Measurements from ENCODE around the gene YAF2. TPM values are rescaled to one million over a fixed set of nuclear protein-coding genes. Genes with fewer than 3 reads are reported as not detected.

YAF2 gene
- total RNA-seq, 1 donor from 2014 or later: 40.6 TPM

GRCh38 chr12:42145552-42146215, 92.4 kb downstream of the YAF2 start:
- peaks cover 28% of the 10 kb centered on the region for H3K4me1 Mint-ChIP-seq (ENCODE audit: low read depth)
- H3K36me3 Mint-ChIP-seq (ENCODE audit: low read depth): peaks cover 3% of the 10 kb centered on the region
- H3K27me3 Mint-ChIP-seq (ENCODE audit: low read depth): peaks cover 7% of the 10 kb centered on the region
- intact Hi-C loops (cut with micrococcal nuclease): no loop called here
- peak overlapping the region; percentile 79 for H3K27ac Mint-ChIP-seq
- H3K4me3 Mint-ChIP-seq (ENCODE audit: low read depth): peak overlapping the region; percentile 80
- no peaks in the 10 kb centered on the region for H3K9me3 Mint-ChIP-seq
- no peak for DNase-seq (ENCODE audit: low spot score)

- peak overlapping the region; percentile 79 for H3K27ac Mint-ChIP-seq
- H3K4me1 Mint-ChIP-seq (ENCODE audit: low read depth): peaks cover 32% of the 10 kb centered on the region
- H3K9me3 Mint-ChIP-seq: no peaks in the 10 kb centered on the region
- peaks cover 3% of the 10 kb centered on the region for H3K36me3 Mint-ChIP-seq (ENCODE audit: low read depth)
- peak overlapping the region; percentile 80 for H3K4me3 Mint-ChIP-seq (ENCODE audit: low read depth)
- H3K27me3 Mint-ChIP-seq (ENCODE audit: low read depth): peaks cover 7% of the 10 kb centered on the region
- intact Hi-C loops (cut with micrococcal nuclease): no loop called here
- no peak for DNase-seq (ENCODE audit: low spot score)
Observed at GRCh38 chr12:42145197-42145549, 92.9 kb downstream of the YAF2 start.

- Mint-ChIP-seq H3K9me3 (no peaks in the 10 kb centered on the region), H3K36me3 (ENCODE audit: low read depth) (peaks cover 3% of the 10 kb centered on the region), H3K4me1 (ENCODE audit: low read depth) (peaks cover 32% of the 10 kb centered on the region), H3K27ac (peak within 1 kb of the TSS; percentile 79), H3K27me3 (ENCODE audit: low read depth) (peaks cover 7% of the 10 kb centered on the region), H3K4me3 (ENCODE audit: low read depth) (peak within 1 kb of the TSS; percentile 92)
- DNase-seq (ENCODE audit: low spot score): peak; percentile 77
- intact Hi-C loops (cut with micrococcal nuclease): loop anchor here (1.0 kb wide), 3 partner anchors 46 to 182 kb away; partner anchors contain the start of genes PPHLN1, YAF2 and ZCRB1
Observed at GRCh38 chr12:42144408-42145196, 93.4 kb downstream of the YAF2 start, which contains the start of gene GXYLT1. GXYLT1 (minus strand) TSS chr12:42144874; CDS start chr12:42144646, 228 bp downstream.

GRCh38 chr12:42144158-42144407, 94.0 kb downstream of the YAF2 start:
- Mint-ChIP-seq H3K4me1 (ENCODE audit: low read depth) (peaks cover 32% of the 10 kb centered on the region), H3K4me3 (ENCODE audit: low read depth) (peak overlapping the region; percentile 92), H3K27me3 (ENCODE audit: low read depth) (peaks cover 7% of the 10 kb centered on the region), H3K36me3 (ENCODE audit: low read depth) (peaks cover 3% of the 10 kb centered on the region), H3K27ac (peak overlapping the region; percentile 60), H3K9me3 (no peaks in the 10 kb centered on the region)
- intact Hi-C loops (cut with micrococcal nuclease): loop anchor here (1.0 kb wide), 3 partner anchors 46 to 182 kb away; partner anchors contain the start of genes PPHLN1, YAF2 and ZCRB1
- DNase-seq (ENCODE audit: low spot score): no peak

- peaks cover 3% of the 10 kb centered on the region for H3K36me3 Mint-ChIP-seq (ENCODE audit: low read depth)
- DNase-seq (ENCODE audit: low spot score): no peak
- no peaks in the 10 kb centered on the region for H3K9me3 Mint-ChIP-seq
- peaks cover 32% of the 10 kb centered on the region for H3K4me1 Mint-ChIP-seq (ENCODE audit: low read depth)
- intact Hi-C loops (cut with micrococcal nuclease): loop anchor here (1.0 kb wide), 3 partner anchors 45 to 183 kb away; partner anchors contain the start of genes PPHLN1, YAF2 and ZCRB1
- H3K27me3 Mint-ChIP-seq (ENCODE audit: low read depth): peaks cover 7% of the 10 kb centered on the region
- peak overlapping the region; percentile 92 for H3K4me3 Mint-ChIP-seq (ENCODE audit: low read depth)
- H3K27ac Mint-ChIP-seq: peak overlapping the region; percentile 60
Observed at GRCh38 chr12:42143452-42144157, 94.4 kb downstream of the YAF2 start.

GRCh38 chr12:42141981-42142606, 96.0 kb downstream of the YAF2 start:
- Mint-ChIP-seq H3K27ac (no peak overlapping the region), H3K36me3 (ENCODE audit: low read depth) (peaks cover 3% of the 10 kb centered on the region), H3K4me3 (ENCODE audit: low read depth) (no peak overlapping the region), H3K4me1 (ENCODE audit: low read depth) (peaks cover 32% of the 10 kb centered on the region), H3K27me3 (ENCODE audit: low read depth) (peaks cover 4% of the 10 kb centered on the region), H3K9me3 (no peaks in the 10 kb centered on the region)
- no peak for DNase-seq (ENCODE audit: low spot score)
- intact Hi-C loops (cut with micrococcal nuclease): no loop called here

- peaks cover 31% of the 10 kb centered on the region for H3K4me1 Mint-ChIP-seq (ENCODE audit: low read depth)
- no peak overlapping the region for H3K27ac Mint-ChIP-seq
Observed at GRCh38 chr12:42140901-42141300, 97.1 kb downstream of the YAF2 start.

GRCh38 chr12:42135259-42135814, 102.7 kb downstream of the YAF2 start:
- no peak for DNase-seq (ENCODE audit: low spot score)
- Mint-ChIP-seq H3K36me3 (ENCODE audit: low read depth) (no peaks in the 10 kb centered on the region), H3K4me3 (ENCODE audit: low read depth) (no peak overlapping the region), H3K27me3 (ENCODE audit: low read depth) (no peaks in the 10 kb centered on the region), H3K4me1 (ENCODE audit: low read depth) (peaks cover 9% of the 10 kb centered on the region), H3K9me3 (no peaks in the 10 kb centered on the region), H3K27ac (no peak overlapping the region)
- intact Hi-C loops (cut with micrococcal nuclease): no loop called here

More at GRCh38 chr12:42140901-42141300, 97.1 kb downstream of the YAF2 start:
- DNase-seq (ENCODE audit: low spot score): no peak
- intact Hi-C loops (cut with micrococcal nuclease): no loop called here
- H3K9me3 Mint-ChIP-seq: no peaks in the 10 kb centered on the region
- peaks cover 3% of the 10 kb centered on the region for H3K27me3 Mint-ChIP-seq (ENCODE audit: low read depth)
- no peak overlapping the region for H3K4me3 Mint-ChIP-seq (ENCODE audit: low read depth)
- peaks cover 3% of the 10 kb centered on the region for H3K36me3 Mint-ChIP-seq (ENCODE audit: low read depth)

GRCh38 chr12:42130672-42131402, 107.2 kb downstream of the YAF2 start:
- intact Hi-C loops (cut with micrococcal nuclease): no loop called here
- no peak for DNase-seq (ENCODE audit: low spot score)
- no peak overlapping the region for H3K4me3 Mint-ChIP-seq (ENCODE audit: low read depth)
- peaks cover 15% of the 10 kb centered on the region for H3K4me1 Mint-ChIP-seq (ENCODE audit: low read depth)
- H3K9me3 Mint-ChIP-seq: no peaks in the 10 kb centered on the region
- no peaks in the 10 kb centered on the region for H3K27me3 Mint-ChIP-seq (ENCODE audit: low read depth)
- H3K27ac Mint-ChIP-seq: peak overlapping the region; percentile 6
- H3K36me3 Mint-ChIP-seq (ENCODE audit: low read depth): no peaks in the 10 kb centered on the region

GRCh38 chr12:42129595-42130204, 108.3 kb downstream of the YAF2 start:
- no peak for DNase-seq (ENCODE audit: low spot score)
- no peak overlapping the region for H3K27ac Mint-ChIP-seq
- no peaks in the 10 kb centered on the region for H3K27me3 Mint-ChIP-seq (ENCODE audit: low read depth)
- H3K4me3 Mint-ChIP-seq (ENCODE audit: low read depth): no peak overlapping the region
- no peaks in the 10 kb centered on the region for H3K9me3 Mint-ChIP-seq
- no peaks in the 10 kb centered on the region for H3K36me3 Mint-ChIP-seq (ENCODE audit: low read depth)
- peaks cover 15% of the 10 kb centered on the region for H3K4me1 Mint-ChIP-seq (ENCODE audit: low read depth)
- intact Hi-C loops (cut with micrococcal nuclease): no loop called here

- no peaks in the 10 kb centered on the region for H3K36me3 Mint-ChIP-seq (ENCODE audit: low read depth)
- DNase-seq (ENCODE audit: low spot score): no peak
- no peak overlapping the region for H3K27ac Mint-ChIP-seq
- no peak overlapping the region for H3K4me3 Mint-ChIP-seq (ENCODE audit: low read depth)
- intact Hi-C loops (cut with micrococcal nuclease): no loop called here
- H3K4me1 Mint-ChIP-seq (ENCODE audit: low read depth): peaks cover 12% of the 10 kb centered on the region
- H3K9me3 Mint-ChIP-seq: no peaks in the 10 kb centered on the region
- no peaks in the 10 kb centered on the region for H3K27me3 Mint-ChIP-seq (ENCODE audit: low read depth)
Observed at GRCh38 chr12:42128888-42129287, 109.2 kb downstream of the YAF2 start.
